Activated CD4-positive, CD25-positive, alpha-beta regulatory T cell treated with anti-CD3 and anti-CD28 coated beads, Interleukin-2, amount 50 U/mL, for 72 hours (primary cell): ENCODE measurements around the gene MRPL38.
A peak's percentile ranks its signal among the peaks of the same experiment; 100 is the strongest.

Experiments used
- DNase-seq: peaks from one replicate; pipeline ENCODE4 v3.0.0; 2021

Gene MRPL38

DNA sequence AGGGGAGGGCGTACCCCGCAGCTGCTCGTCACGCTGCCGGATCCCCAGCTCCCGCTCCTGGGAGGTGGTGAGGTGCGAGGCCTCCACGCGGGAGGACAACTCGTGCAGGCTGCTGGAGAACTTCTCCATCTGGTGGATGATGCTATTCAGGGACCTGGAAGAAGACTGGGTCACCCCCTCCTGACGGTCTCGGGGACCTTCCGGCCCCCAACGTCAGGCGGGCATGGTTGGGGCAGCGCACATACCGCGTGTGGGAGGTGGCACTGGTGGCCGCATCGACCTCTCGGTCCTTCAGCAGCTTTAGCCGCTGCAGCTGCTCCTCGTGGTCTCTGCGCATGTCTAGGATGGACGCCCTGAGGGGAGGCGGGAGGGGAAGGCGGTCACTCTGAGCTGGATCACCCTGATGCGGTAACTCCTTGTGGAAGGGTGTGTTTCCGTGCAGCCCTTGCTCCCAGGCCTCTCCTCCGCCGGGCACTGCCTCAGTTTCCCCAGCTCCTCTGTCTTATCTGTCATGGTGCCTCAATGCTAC, 13.3 kb upstream of the MRPL38 start:
- DNase-seq = no peak

GRCh38 chr17:75917141-75917916, 12.6 kb upstream of the MRPL38 start:
- no peak for DNase-seq

GRCh38 chr17:75915268-75915667, 10.6 kb upstream of the MRPL38 start:
- no peak for DNase-seq

- no peak for DNase-seq
Observed at GRCh38 chr17:75914643-75915267, 10.1 kb upstream of the MRPL38 start.

DNA sequence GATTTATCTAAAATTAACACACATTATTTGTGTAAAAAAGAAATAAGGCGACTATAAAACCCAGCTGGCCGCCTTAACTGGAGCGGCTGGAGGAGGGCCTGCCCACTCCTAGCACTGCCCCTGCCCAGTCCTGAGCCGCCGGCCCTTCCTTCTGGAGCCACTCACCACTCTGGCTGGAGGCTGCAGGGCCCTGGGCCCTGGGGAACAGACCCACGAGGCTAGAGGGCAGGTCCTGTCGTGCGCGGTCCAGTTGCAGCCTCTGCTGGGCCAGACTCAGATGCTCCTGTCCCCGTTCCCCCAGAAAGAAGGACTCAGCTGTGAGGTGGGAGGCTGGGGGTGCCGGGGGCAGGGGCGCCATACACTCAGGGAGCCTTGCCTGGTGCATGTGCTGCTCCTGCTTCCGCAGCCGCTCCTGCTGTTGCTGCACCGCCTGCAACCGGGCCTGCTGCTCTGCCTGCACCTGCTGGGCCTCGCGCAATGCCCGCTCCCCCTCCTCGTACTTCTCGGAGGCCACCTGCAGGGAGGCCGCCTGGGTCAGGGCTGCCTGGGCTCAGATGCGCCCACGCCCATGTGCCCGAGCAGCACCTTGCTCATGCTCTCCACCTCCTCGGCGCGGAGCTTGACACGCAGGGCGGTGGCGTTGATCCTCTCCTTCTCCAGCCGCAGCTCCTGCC, 9.0 kb upstream of the MRPL38 start:
- no peak for DNase-seq

- DNase-seq = no peak
Observed at GRCh38 chr17:75910699-75911098, 6.0 kb upstream of the MRPL38 start.

DNA sequence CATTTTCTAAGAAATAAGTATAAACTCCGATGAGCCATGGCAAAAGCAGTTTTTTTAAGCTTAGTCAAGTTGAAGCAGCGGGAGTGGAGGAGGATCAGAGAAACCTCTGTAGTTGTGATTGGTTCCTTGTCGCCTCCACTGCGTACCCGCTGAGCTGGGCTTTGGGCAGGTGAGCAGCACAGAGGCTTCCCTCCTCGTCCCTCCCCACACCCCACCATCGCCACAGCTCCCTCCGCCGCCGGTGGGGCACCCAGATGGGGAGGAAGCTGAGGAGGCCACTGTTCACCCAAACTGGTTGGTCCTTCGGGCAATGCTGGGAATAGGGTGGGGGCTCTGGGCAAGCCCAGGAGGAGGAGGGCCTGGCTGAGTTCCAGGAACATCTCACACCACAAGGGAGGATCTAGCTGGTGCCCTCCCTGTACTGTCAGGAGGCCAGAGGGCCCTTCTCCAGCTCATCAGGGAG, 5.2 kb upstream of the MRPL38 start:
- DNase-seq = no peak

DNA sequence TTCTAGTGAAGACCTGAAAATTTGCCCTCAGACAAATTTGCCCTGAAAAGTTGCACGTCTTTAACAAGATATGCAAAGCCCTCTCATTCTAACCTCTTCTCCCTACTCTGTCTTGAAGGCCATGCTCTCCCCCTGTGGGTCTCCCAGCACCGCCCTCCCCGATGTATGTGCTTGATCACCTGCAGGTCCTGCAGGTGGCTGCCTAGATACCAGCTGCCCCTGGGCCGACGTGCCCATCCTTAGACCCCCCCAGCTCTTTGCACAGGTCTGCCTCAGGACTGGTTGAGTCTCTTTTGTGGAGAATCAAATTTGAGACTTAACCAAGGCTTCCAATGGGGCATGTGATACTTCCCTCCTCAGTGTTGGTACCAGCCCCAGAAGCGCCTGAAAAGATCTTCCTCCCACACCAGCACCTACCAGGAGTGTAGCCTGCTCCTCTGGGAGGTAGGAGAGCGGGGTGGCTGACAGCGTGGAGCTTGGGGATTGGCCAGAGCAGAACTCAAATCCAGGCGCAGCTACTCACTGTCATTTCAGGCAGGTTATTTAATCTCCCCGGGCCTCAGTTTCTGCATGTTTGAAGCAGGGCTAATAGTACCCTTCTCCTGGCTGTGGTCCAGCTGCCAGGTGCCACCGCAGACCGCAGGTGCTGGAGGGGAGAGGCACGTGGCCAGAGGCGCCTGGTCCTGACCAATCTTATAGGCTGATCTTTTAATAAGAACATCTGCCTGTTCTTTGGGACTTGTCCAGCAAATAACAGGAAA, 4.5 kb upstream of the MRPL38 start:
- DNase-seq = no peak

- DNase-seq = no peak
Observed at GRCh38 chr17:75908201-75908600, 3.5 kb upstream of the MRPL38 start.

DNA sequence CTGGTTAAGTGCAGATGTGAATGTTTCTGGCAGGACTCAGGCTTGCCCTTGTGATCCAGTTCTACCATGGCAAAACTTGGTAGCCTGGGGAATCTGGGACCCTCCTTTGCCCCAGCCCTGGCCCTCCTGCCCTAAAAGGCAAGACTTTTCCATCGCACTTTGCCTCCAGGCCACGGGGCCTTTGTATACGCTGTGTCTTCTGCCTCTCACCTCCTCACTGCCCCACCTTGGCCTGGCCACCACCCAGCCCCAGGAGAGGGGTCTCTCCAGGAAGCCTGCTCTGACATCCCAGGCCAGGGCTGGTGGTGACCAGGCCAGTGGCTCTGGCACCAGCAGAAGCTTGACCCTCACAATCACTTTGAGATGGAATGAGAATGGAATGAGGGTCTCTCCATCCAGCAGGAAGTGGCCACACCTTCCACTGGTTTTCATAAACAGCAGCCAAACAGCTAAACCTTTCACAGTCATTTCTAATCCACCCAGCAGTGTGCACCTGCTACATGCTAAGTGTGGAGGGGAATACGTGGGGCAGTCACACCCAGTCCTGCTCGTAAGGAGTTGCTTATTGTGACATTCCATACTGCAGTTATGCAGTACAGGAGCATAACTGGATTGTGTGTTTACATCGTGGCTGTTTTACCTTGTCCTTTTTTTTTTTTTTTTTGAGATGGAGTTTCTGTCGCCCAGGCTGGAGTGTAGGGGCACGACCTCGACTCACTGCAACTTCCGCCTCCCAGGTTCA, 1.6 kb upstream of the MRPL38 start:
- DNase-seq = no peak

DNA sequence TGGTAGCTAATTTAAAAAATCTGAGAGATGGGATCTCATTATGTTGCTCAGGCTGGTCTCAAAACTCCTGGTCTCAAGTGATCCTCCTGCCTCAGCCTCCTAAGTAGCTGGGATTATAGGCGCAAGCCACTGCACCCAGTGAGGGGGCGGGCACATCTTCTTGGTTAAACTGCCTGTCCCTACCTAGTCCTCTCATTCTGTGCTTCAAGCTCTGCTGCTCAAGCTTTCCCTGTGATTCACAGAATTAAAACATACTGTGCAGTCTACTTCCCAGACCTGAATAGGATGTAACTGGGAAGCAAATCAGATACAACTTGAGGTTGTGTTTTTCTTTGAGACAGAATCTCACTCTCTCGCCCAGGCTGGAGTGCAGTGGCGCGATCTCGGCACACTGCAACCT, 2.3 kb downstream of the MRPL38 start:
- no peak for DNase-seq

- DNase-seq = no peak
Observed at GRCh38 chr17:75901727-75902126, 3.0 kb downstream of the MRPL38 start.

DNA sequence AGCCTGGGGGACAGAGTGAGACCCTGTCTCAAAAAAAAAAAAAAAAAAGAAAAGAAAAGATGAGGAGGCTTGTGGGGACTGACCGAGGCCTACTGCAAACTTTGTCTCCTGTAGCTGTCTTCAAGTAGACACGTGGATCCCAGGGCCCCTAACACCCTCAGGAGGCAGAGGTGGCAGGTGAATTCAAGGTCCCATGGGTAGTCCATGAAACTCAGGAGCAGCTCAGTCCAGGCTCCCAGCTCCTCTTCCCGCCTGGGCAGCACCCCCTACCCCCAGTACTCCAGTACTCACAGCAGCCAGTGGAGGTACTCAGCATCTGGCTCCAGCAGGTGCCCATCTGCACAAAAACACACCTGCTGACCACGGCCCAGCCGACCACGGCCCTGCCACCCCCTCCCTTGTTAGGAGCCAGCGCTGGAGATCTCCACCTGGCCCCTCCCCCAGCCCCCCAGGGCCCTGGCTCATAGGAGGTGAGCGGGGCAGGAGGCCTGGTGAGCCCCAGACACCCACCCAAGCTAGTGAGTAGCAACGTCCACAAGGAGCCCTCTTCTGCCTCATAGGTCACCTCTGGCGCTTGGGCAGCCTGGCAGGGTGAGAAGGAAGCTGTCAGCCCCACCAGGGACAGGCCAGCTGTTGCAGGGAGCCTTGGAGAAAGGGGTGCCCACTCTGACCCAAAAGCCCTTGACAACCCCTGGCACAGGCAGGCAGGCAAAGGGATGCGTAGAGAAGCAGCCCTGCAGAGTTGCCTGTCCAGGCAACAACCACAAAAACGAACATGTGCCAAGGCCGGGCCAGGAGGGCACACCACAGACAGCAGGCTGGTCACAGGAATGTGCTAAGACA, 3.8 kb downstream of the MRPL38 start:
- no peak for DNase-seq

- no peak for DNase-seq
Observed at GRCh38 chr17:75899767-75900468, 4.8 kb downstream of the MRPL38 start.

GRCh38 chr17:75899353-75899752, 5.3 kb downstream of the MRPL38 start:
- DNase-seq = no peak

- DNase-seq = no peak
Observed at GRCh38 chr17:75898791-75899190, 5.9 kb downstream of the MRPL38 start.

GRCh38 chr17:75898065-75898464, 6.6 kb downstream of the MRPL38 start:
- DNase-seq = no peak

- no peak for DNase-seq
Observed at GRCh38 chr17:75897160-75898019, 7.3 kb downstream of the MRPL38 start.

DNA sequence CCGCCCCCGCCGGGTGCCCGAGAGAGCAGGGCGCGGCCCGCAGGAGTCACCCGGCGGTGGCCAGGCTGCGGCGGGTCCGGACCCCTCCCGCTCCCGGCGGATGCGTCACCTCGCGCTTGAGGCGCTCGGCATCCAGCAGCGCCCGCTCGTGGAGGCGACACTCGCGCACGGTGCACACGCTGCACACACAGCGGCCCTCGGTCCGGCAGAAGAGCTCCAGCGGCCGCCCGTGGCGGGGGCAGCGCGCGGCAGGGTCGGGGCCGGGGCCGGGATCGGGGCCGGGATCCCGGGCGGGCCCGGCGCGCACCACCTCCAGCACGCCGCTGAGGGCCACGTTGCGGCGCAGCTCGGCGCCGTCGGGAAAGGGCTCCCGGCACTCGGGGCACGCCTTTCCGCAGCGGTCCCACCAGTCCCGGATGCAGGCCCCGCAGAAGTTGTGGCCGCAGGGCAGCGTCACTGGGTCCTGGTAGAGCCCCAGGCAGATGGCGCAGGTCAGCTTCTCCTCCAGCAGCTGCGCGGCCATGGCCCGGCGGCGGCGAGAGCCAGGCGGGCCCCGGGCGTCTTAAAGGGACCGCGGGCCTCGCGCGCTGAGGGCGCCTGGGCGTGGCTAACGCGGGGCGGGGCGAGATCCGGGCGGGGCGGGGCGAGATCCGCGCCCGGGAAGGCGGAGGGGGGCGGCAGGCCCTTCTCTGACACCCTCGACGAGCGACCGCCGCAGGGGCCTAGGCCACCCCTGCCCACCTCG, 8.1 kb downstream of the MRPL38 start, which contains the start of gene TRIM65:
TSS of gene TRIM65 (minus strand) at position 537 of the 745 bp plus-strand sequence. CDS start at position 523, 14 bp downstream.
- DNase-seq = peak; percentile 81
